Psoas muscle (tissue), 8 donors: ENCODE results near the gene FTO. TPM values are rescaled to one million over a fixed set of nuclear protein-coding genes. Genes with fewer than 3 reads are reported as not detected.

Experiments
- ATAC-seq, 4 donors: fragments of 200-7000 bp; cut with Tn5 transposase; one replicate each; pipeline ENCODE4 v1.9.1; 2020; ENCODE audit warnings: moderate library complexity in 3 of 4, mild to moderate bottlenecking in 2 of 4
- DNase-seq, 2 donors: peaks; one replicate each; pipeline ENCODE4 v3.0.0-alpha.2; 2020
- H3K27ac ChIP-seq: fragments of 200-600 bp; one replicate; pipeline ENCODE4 v1.8.0; 2022
- H3K27me3 ChIP-seq, 3 donors: fragments of 200-600 bp in 1 of 3; one replicate each; pipeline versions ENCODE4 v1.6.1 to v1.8.0; 2013 to 2022; ENCODE audit warnings: low read length in 2 of 3, mild to moderate bottlenecking in 2 of 3, moderate library complexity in 1 of 3; ENCODE audit not compliant: insufficient read depth in 3 of 3
- H3K36me3 ChIP-seq, 2 donors: fragments of 200-600 bp in 1 of 2; one replicate each; pipeline versions ENCODE4 v1.6.1 to v1.8.0; 2013 to 2022; ENCODE audit warnings: low read depth in 1 of 2, mild to moderate bottlenecking in 1 of 2, moderate library complexity in 1 of 2; ENCODE audit not compliant: insufficient read depth in 1 of 2
- H3K4me1 ChIP-seq: fragments of 200-600 bp; one replicate; pipeline ENCODE4 v1.8.0; 2022
- H3K4me3 ChIP-seq: fragments of 200-600 bp; one replicate; pipeline ENCODE4 v1.8.0; 2022; ENCODE audit warnings: mild to moderate bottlenecking
- H3K9me3 ChIP-seq: fragments of 200-600 bp; one replicate; pipeline ENCODE4 v1.8.0; 2022
- CTCF ChIP-seq: fragments of 200-600 bp; IDR thresholded peaks from one replicate; pipeline ENCODE4 v1.8.0; 2022; ENCODE audit warnings: antibody characterized with exemption
- WGBS, 3 donors: extraction: QIAGEN DNeasy Blood & Tissue Kit; methylation state at CpG; one replicate each; pipeline versions ENCODE4 v1.1.6 to v1.1.7; 2013; 5-methylcytosine and 5-hydroxymethylcytosine counted together
- intact Hi-C, 2 donors: fragments of 100-400 bp; cut with DNase I; formaldehyde crosslinking; loops; one replicate each; pipeline versions ENCODE4 v1.11.0 to v1.14.2; 2022
- polyA plus RNA-seq, 3 donors: library from polyadenylated mRNA; stranded (reverse); fragments of 200-250 nt; gene quantifications; one replicate each; pipeline ENCODE4 v1.2.3, GENCODE V29; 2013
- total RNA-seq, 4 donors: library from RNA; stranded (reverse); fragmentation: NEBNext Ultra II Directional in 2 of 4; extraction: Animal tissue kit (Norgen Biotek cat#: 25700) in 2 of 4; gene quantifications; one replicate each; pipeline versions ENCODE4 v1.2.1 to v1.2.4, GENCODE V29; 2021 to 2023
- donor health status: healthy with polysubstance abuse.
- donor health status: DM: no; HTN: no; CAD: no; lungs with moderate emphysema.
- donor health status: Bipolar disorder and iron deficiency.
- donor health status: healthy.
- donor health status: DM: yes; HTN: yes; CAD: no.
- donor health status: DM: no; HTN: no; CAD: no.
- donor health status: DM: no; HTN: no; CAD: no.
- donor health status: DM: yes; HTN: yes; CAD: no.

Gene FTO
- total and polyA plus RNA-seq, 7 donors = 14.2 to 67.6 (median 47.4) TPM

GRCh38 chr16:54107583-54108202, 403.7 kb downstream of the FTO start:
- peaks cover 0 to 11% of the 10 kb centered on the region in 2 donors for H3K36me3 ChIP-seq
- DNase-seq (no peak), ATAC-seq (no peak)
- WGBS, 3 donors = 86 to 94% (median 89%) methylated on average over 7 of the region's 7 CpGs
- H3K4me3 ChIP-seq = no peak overlapping the region
- H3K27ac ChIP-seq = no peak overlapping the region
- no peaks in the 10 kb centered on the region for H3K9me3 ChIP-seq
- no peaks in the 10 kb centered on the region for H3K4me1 ChIP-seq
- intact Hi-C loops = no loop called here
- no peak for TF ChIP-seq CTCF
- no peaks in the 10 kb centered on the region for H3K27me3 ChIP-seq

GRCh38 chr16:54110016-54110981, 406.3 kb downstream of the FTO start:
- intact Hi-C loops = no loop called here

DNA sequence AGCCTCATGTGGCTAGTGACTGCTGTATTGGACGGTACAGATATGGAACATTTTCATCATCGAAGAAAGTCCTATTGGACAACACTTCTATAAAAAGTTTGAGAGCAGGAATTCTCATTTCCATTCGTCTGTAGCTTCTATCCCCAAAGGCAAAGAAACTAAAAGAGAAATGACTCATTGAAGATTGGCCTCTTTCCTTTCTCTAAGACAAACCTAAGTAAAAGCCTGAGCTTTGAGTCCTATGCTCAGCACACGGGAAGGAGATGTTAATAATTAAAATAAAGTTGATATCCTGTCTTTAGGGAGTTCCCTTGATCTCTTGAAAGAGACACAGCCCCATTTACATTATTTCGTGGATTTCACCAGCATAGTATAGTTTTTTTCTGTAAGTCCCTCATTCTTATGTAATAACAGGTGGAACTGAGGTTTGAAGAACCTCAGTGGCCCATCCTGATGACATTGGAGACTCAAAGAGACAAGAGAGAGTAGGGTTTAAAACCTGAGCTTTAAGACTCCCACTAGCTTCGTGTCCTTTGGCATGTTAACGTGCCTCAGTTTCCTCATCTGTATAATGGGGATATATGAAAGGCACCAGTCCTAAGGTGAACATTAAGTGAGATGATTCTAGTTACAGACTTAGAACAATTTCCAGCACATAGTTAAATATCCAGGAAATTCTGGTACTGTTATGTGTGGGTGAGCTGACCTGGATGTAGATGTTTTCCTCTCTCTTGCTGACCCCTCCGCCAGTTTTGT, 408.7 kb downstream of the FTO start:
- intact Hi-C loops = no loop called here
- Histone ChIP-seq H3K4me1 (no peaks in the 10 kb centered on the region), H3K27me3 (no peaks in the 10 kb centered on the region), H3K4me3 (no peak overlapping the region), H3K27ac (no peak overlapping the region), H3K36me3 (peaks cover 0 to 24% of the 10 kb centered on the region in 2 donors), H3K9me3 (no peaks in the 10 kb centered on the region)
- WGBS, 3 donors = 89 to 93% (median 90%) methylated on average over 8 of the region's 8 CpGs
- ATAC-seq = no peak
- DNase-seq = no peak
- no peak for TF ChIP-seq CTCF

More at GRCh38 chr16:54110016-54110981, 406.3 kb downstream of the FTO start:
- H3K36me3 ChIP-seq = peaks cover 0 to 24% of the 10 kb centered on the region in 2 donors
- no peak overlapping the region for H3K27ac ChIP-seq
- WGBS, 3 donors = 89 to 92% (median 91%) methylated on average over 16 of the region's 16 CpGs
- DNase-seq (no peak), ATAC-seq (no peak)
- H3K9me3 ChIP-seq = no peaks in the 10 kb centered on the region
- no peak for TF ChIP-seq CTCF
- no peaks in the 10 kb centered on the region for H3K4me1 ChIP-seq
- no peaks in the 10 kb centered on the region for H3K27me3 ChIP-seq
- no peak overlapping the region for H3K4me3 ChIP-seq

DNA sequence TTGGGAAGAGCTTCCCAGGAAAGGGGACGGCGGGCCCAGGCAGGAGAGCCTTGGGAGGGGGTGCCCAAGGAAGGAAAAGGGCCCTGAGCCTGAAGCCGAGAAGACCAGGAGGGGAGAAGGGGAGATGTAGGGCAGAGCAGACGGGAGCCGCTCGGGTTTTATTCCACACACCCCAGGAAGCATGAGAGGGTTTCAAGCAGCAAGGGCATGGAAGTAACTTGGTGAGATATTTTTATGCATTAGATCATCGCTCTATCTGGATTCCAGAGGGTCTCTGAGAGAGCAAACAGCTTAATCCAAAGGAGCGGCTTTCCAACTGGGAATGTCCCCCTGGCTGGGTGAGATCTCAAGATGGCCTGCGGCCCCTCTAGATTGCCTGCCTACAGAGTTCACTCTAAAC, 411.6 kb downstream of the FTO start:
- WGBS, 3 donors = 96 to 98% (median 98%) methylated on average over 9 of the region's 9 CpGs
- Histone ChIP-seq H3K4me3 (no peak overlapping the region), H3K9me3 (no peaks in the 10 kb centered on the region), H3K27me3 (no peaks in the 10 kb centered on the region), H3K27ac (no peak overlapping the region), H3K4me1 (no peaks in the 10 kb centered on the region), H3K36me3 (peaks cover 0 to 24% of the 10 kb centered on the region in 2 donors)
- no peak for TF ChIP-seq CTCF
- DNase-seq (no peak), ATAC-seq (no peak)
- intact Hi-C loops = no loop called here
